HG03565 (cell line): ENCODE results near the gene ZNRF2.
"Not testable (repeated sequence)": the region's sequence is repeated elsewhere in the genome, so short reads cannot be mapped to it uniquely, and the experiment has no call there.

Experiments
- ATAC-seq: cut with Tn5 transposase; IDR thresholded peaks from one replicate; pipeline ENCODE4 v1.9.1; 2021; ENCODE audit warnings: mild to moderate bottlenecking, moderate library complexity; ENCODE audit not compliant: unreplicated experiment

Gene ZNRF2

GRCh38 chr7:30353532-30353931 is 69.1 kb downstream of the ZNRF2 start:
- ATAC-seq = no peak

GRCh38 chr7:30353932-30354607 is 69.7 kb downstream of the ZNRF2 start:
- no peak for ATAC-seq

- ATAC-seq = no peak
These were observed 70.4 kb downstream of the ZNRF2 start for GRCh38 chr7:30354791-30355190.

- ATAC-seq = no peak
These were observed 75.6 kb downstream of the ZNRF2 start for GRCh38 chr7:30359957-30360356.

- ATAC-seq = no peak
These were observed 79.6 kb downstream of the ZNRF2 start for GRCh38 chr7:30363778-30364563.

GRCh38 chr7:30364773-30365172 is 80.4 kb downstream of the ZNRF2 start:
- no peak for ATAC-seq

GRCh38 chr7:30365621-30366020 is 81.2 kb downstream of the ZNRF2 start:
- ATAC-seq = no peak

- no peak for ATAC-seq
These were observed 82.2 kb downstream of the ZNRF2 start for GRCh38 chr7:30366606-30367005.

- no peak for ATAC-seq
These were observed 83.2 kb downstream of the ZNRF2 start for GRCh38 chr7:30367561-30367960.

- ATAC-seq = no peak
These were observed 85.5 kb downstream of the ZNRF2 start for GRCh38 chr7:30369879-30370278.

GRCh38 chr7:30371321-30371720 is 86.9 kb downstream of the ZNRF2 start:
- ATAC-seq = no peak

GRCh38 chr7:30378275-30378674 is 93.9 kb downstream of the ZNRF2 start:
- no peak for ATAC-seq

GRCh38 chr7:30379131-30379530 is 94.7 kb downstream of the ZNRF2 start:
- no peak for ATAC-seq

GRCh38 chr7:30379741-30380140 is 95.3 kb downstream of the ZNRF2 start:
- ATAC-seq = no peak

GRCh38 chr7:30380294-30380693 is 95.9 kb downstream of the ZNRF2 start:
- no peak for ATAC-seq

- not testable (repeated sequence) for ATAC-seq
These were observed 96.4 kb downstream of the ZNRF2 start for GRCh38 chr7:30380824-30381223.

GRCh38 chr7:30382607-30383006 is 98.2 kb downstream of the ZNRF2 start:
- ATAC-seq = no peak

GRCh38 chr7:30389791-30390190 is 105.4 kb downstream of the ZNRF2 start:
- no peak for ATAC-seq

GRCh38 chr7:30390736-30391636 is 106.6 kb downstream of the ZNRF2 start:
- no peak for ATAC-seq

- no peak for ATAC-seq
These were observed 107.4 kb downstream of the ZNRF2 start for GRCh38 chr7:30391806-30392205.

- ATAC-seq = no peak
These were observed 111.3 kb downstream of the ZNRF2 start for GRCh38 chr7:30395676-30396075.
